Cerebellar nuclear complex (tissue), 1 donor: ENCODE measurements around the gene SH2D7.

Experiments used
- DNase-seq, 2 experiments: peaks; one replicate each; lab custom pipeline; 2025; lab: John Stamatoyannopoulos, UW

SH2D7 gene

GRCh38 chr15:78092261-78093041, at the start of gene SH2D7:
Gene SH2D7 (plus strand): TSS chr15:78092561. CDS start chr15:78092585, 24 bp downstream.
- no peak for DNase-seq

DNA sequence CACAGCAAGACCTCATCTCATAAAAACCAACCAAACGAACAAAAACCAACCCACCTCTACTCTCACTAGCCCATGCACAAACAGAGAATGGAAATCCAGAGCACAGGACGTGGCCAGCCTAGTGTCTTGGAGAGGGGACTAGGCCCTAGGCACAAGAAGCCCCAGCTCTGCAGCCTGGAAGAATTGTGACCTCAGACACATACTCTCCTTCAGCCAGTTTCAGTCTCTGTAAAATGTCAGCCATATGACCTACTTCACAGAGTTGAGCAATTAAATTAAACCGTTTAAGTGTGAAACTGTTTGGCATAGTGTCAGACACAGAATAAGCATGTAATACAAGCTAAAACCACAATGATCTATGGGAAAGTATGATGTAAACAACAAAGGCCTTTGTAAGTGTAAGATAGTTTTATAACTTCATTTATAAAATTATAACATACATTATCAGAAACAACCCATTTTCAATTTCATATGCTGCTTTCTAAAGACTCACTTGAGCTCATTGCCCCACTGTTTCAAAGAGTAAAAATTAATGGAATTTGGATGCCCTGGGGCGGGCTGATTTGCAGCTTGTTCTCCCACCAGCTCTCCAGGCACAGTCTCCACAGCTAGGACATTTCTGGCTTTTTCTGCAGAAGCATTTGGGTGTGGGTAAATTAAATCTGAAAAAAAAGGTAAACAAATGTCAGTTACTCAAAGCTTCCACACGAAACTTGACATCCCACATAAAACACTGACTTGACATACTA, 47.8 kb upstream of the SH2D7 start:
- DNase-seq: no peak

GRCh38 chr15:78045189-78045588, 47.2 kb upstream of the SH2D7 start:
- DNase-seq: no peak

DNA sequence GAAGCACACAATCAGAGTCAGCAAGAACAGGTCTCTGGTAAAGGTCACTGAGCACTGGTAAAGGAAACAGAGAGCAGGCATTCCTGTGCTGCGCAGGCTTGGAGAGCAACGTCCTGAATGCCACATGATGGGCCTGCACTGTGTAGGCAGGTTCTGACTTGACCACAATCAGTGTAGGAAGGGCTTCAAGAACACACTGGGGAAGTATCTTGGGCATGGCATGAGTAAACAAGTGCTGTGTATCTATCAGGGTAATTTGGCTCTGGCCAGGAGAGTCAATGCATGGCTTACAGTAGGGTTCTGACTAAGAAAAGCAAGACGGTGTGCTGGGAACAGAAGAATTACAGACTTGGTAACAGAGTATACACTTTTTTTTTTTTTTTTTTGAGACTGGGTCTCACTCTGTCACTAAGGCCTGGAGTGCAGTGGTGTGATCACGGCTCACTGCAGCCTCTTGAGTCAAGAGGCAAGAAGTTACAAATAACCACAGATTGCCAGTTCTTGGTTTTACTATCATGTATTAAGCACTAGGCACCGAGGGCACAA, 45.5 kb upstream of the SH2D7 start:
- no peak for DNase-seq

- no peak for DNase-seq
Measured at GRCh38 chr15:78047761-78048627, 44.4 kb upstream of the SH2D7 start.

DNA sequence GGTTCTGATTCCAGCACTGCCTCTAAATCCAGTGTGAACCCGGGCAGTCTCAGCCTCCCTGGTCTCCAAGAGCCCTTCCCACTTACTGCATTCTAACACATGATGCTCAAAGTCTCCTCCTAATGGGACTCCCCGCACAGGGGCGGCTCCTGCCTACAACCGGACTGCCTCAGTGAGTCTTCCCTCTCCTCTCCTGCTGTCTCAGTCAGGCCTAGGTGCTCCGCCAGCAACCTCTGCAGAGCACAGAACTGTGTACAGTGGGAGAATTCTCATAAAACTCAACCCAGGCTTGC, 43.8 kb upstream of the SH2D7 start:
- DNase-seq: no peak

GRCh38 chr15:78049691-78050440, 42.5 kb upstream of the SH2D7 start:
- no peak for DNase-seq

DNA sequence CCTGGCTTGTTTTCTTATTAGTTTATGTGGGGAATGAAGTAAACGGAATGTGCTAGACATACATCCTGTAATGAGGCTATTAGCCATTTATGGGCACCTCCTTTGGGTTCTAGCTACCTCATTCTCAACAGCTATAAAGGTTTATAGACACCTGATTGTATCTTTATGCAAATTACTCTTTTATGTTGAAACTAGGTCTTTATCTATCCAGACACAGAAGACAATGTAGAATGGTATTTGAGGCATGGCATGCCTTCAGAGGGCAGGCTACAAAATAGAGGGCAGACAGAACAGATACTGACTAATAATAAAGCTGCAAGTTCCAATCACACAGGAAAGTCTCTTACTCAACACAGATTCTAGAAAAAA, 41.9 kb upstream of the SH2D7 start:
- no peak for DNase-seq

GRCh38 chr15:78050826-78051225, 41.5 kb upstream of the SH2D7 start:
- no peak for DNase-seq

DNA sequence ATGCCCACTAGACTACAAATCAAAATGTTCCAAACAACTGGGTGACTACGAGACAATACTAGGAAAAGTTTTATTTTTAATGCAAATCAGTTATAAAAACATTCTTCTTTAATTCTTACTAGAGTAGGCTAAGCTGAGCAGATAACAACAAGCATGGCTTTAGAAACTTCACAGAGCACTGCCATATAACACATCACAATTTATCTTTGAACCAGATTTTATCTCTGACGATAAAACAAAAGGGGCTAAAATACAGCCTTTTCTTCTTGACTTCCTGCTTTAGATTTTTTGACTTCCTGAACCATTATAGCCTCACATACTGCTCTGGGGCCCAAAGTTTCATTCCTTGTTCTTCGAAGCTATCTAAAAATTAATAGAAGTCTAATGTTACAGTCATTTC, 40.8 kb upstream of the SH2D7 start:
- no peak for DNase-seq

- DNase-seq: no peak
Measured at GRCh38 chr15:78052001-78052401, 40.4 kb upstream of the SH2D7 start.

- DNase-seq: no peak
Measured at GRCh38 chr15:78052545-78052944, 39.8 kb upstream of the SH2D7 start.

GRCh38 chr15:78054518-78054917, 37.8 kb upstream of the SH2D7 start:
- DNase-seq: no peak

DNA sequence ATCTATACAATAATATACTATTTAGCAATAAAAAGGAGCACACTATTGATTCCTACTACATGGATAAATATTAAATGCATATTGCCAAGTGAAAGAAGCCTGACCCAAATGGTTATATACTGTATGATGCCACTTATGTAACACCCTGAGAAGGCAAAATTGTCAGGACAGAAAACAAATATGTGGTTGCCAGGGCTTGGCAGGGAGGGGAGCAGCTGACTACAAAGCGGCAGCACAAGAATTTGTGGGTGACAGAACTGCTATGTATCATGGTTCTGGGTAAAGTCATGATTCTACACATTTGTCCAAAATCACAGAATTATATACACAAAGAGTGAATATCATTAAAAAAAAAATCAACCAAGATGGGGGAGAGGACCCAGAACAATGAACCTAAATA, 37.4 kb upstream of the SH2D7 start:
- DNase-seq: no peak

GRCh38 chr15:78055919-78056713, 36.2 kb upstream of the SH2D7 start:
- DNase-seq: no peak

DNA sequence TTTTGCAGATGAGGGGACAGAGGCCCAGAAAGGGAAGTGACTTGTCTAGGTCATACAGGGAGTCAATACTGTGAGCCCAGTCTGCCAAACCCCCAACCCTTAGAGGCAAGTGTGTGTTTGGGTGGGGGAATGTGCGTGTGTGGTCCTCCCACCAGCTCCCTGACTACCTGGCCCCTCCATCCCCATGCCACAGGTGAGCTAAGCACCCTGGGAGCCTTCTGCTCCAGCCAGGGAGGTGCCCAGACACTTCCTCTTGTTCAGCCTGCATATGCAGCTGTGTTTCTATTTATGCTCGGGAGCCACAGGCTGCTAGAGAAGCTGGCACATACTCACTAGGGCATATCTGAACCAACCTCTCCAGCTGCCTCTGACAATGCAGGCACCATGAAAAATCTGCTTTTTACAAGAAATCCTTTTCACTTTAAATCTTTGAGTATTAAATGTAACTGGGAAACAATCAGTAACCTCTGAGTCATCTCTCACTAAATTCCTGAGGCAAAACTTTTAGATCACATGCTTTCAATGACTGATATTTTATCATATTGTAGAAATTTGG, 35.6 kb upstream of the SH2D7 start:
- no peak for DNase-seq

- DNase-seq: no peak
Measured at GRCh38 chr15:78057803-78058202, 34.6 kb upstream of the SH2D7 start.

GRCh38 chr15:78058401-78058935, 33.9 kb upstream of the SH2D7 start:
- DNase-seq: no peak

GRCh38 chr15:78059110-78059839, 33.1 kb upstream of the SH2D7 start:
- no peak for DNase-seq

DNA sequence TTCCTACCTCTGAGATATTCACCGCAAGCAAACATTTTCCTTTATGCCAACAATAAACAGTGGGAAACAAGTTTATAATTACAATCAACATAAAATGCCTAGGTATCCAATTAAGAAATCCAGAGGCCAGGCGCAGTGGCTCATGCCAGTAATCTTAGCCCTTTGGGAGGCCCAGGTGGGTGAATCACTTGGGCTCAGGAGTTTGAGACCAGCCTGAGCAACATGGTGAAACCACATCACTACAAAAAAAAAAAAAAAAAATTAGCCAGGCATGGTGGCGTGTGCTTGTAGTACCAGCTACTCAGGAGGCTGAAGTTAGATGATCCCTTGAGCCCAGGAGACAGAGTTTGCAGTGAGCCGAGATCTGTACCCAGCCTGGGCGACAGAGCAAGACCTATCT, 32.1 kb upstream of the SH2D7 start:
- DNase-seq: no peak
